HG03342 (cell line): ENCODE data around the gene ACAP3.

Experiments used
- ATAC-seq: cut with Tn5 transposase; IDR thresholded peaks from one replicate; pipeline ENCODE4 v1.9.1; 2021; ENCODE audit warnings: mild to moderate bottlenecking, moderate library complexity; ENCODE audit not compliant: unreplicated experiment

The ACAP3 gene

DNA sequence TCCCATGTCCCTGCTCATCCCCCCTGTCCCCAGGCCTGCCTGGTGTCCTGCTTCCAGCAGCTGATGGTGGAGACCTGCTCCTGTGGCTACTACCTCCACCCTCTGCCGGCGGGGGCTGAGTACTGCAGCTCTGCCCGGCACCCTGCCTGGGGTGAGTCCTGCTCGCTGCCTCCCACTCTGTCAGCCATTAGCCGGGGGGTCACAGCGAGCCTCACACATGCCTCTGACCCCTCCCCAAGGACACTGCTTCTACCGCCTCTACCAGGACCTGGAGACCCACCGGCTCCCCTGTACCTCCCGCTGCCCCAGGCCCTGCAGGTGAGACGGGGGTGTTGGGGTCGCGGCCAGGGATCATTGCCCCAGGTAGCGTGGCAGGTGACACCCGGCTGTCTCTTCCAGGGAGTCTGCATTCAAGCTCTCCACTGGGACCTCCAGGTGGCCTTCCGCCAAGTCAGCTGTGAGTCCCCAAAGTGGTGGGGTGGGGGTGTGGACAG, 17.4 kb downstream of the ACAP3 start:
- no peak for ATAC-seq

DNA sequence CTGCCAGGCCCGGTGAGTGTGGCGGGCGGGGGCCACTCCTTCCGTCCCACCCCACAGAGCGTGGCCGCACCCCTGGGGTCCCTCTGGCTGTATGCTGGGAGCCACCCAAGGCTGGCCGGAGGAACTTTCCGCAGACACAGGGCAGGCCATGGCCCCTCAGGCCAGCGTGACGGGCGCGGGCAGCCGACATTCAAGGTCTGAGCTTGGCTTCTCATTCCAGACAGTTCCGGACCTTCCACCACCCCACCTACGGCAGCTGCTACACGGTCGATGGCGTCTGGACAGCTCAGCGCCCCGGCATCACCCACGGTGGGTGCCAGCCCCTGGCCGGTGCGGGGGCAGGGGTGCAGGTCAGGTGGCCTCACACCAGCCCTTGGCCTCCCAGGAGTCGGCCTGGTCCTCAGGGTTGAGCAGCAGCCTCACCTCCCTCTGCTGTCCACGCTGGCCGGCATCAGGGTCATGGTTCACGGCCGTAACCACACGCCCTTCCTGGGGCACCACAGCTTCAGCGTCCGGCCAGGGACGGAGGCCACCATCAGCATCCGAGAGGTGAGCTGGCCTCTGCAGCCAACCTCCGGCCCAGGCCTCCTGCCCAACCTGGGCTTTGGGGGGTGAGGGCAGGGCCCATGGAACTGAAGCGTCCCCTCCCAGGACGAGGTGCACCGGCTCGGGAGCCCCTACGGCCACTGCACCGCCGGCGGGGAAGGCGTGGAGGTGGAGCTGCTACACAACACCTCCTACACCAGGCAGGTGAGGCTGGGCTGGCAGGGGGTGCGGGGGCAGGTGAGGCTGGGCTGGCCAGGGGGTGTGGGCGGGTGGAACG, 20.2 kb downstream of the ACAP3 start:
- ATAC-seq, result no peak

DNA sequence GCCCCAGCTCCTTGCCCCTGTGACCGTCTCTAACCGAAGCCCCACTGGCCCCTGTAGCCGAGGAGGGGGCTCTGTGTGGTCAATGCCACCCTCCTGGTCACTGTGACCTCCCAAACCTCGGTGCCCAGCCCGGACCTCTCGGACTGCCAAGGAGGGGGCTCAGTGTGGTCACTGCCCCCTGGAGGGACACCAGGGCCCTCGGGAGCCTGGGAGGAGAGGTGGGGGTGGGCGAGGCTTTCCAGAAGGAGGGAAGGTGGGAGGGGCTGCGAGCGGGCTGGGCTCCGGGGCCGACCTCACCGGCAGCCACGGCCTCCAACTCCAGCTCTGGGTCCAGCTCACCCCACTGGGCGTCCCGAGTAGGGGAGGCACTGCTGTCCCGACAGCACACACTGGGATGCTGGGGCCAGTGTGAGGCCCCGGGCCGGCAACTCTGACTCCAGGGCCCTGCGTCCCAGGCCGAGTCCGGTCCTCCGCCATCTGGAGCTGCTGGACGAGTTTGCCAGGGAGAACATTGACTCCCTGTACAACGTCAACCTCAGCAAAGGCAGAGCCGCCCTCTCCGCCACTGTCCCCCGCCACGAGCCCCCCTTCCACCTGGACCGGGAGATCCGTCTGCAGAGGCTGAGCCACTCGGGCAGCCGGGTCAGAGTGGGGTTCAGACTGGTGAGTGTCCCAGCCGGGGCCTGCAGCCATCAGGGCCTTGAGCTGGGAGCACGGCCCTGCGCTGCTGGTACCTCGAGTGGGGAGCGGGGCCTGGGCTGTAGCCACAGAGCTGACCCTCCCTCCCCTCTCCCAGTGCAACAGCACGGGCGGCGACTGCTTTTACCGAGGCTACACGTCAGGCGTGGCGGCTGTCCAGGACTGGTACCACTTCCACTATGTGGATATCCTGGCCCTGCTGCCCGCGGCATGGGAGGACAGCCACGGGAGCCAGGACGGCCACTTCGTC, 21.1 kb downstream of the ACAP3 start:
- no peak for ATAC-seq

DNA sequence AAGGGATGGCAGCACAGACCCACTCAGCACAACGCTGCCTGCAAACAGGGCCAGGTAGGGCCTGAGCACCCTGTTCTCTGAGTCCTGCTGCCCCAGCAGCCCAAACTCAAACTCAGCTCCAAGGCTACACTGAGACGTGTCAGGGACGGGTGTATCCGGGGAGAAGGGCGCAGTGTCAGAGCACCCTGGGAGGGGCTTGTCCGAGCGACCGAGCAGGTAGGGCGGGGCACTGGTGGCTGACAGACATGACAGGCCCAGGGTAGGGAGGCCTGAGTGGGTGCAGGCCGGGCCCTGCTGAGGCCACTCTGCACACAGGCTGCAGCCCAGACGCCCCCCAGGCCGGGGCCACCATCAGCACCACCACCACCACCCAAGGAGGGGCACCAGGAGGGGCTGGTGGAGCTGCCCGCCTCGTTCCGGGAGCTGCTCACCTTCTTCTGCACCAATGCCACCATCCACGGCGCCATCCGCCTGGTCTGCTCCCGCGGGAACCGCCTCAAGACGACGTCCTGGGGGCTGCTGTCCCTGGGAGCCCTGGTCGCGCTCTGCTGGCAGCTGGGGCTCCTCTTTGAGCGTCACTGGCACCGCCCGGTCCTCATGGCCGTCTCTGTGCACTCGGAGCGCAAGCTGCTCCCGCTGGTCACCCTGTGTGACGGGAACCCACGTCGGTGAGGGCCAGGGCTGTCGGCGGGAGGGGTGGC, 22.0 kb downstream of the ACAP3 start:
- no peak for ATAC-seq

DNA sequence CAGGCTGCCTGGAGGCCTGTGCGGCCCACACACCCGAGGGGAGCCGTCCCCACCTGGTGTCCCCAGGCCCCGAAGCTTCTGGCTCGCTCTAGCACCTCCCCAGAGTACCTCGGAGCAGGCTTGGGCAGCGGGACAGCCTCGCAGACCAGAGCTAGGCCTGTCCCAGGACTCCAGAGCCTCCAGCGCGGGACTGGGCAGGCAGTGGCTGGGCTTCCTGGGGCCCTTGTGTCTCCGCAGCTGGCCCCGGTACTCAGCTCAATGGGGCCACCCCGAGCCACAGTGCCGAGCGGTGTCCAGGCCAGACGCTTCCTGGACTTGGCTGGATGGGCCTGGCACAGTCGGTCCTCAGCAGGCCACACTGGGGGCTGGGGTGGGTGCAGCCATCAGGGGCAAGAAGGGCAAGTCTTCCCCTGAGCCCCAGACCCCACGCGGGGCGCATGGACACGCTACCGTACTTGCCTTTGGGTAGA, 22.6 kb downstream of the ACAP3 start:
- no peak for ATAC-seq

DNA sequence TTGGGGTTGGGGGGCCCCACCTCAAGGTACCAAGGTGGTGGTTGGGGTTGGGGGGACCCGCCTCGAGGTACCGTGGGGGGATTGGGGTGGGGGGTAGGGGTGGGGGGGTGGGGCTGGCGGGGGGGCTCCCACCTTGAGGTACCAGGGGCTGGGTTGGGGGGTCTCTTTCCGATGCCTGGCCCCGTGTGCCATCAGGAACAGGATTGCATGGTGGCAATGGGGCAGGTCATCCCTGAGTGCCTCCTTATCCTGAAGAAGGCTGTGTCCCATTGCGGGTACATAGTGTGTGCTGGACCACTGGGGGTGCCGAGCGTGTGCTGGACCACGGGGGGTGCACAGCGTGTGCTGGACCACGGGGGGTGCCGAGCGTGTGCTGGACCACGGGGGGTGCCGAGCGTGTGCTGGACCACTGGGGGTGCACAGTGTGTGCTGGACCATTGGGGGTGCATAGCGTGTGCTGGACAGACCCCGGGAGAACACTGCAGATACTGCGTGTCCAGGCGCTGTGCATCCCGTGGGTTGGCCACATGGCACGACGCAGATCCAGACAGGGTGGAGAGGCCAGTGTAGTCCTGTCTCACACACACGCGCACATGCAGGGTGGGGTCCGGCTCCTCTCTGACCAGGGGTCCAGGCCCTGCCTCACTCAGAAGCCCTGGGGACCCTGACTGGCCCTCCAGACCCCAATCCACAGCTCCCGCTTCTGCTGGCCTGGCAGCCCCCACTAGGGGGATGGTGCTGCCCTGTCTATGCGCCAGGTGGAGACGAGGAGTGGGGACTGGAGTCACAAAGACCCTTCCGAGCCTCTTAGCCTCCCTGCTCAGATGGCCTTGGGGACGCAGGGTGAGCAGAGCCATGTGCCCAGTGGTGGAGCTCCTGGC, 23.3 kb downstream of the ACAP3 start:
- ATAC-seq, result no peak

DNA sequence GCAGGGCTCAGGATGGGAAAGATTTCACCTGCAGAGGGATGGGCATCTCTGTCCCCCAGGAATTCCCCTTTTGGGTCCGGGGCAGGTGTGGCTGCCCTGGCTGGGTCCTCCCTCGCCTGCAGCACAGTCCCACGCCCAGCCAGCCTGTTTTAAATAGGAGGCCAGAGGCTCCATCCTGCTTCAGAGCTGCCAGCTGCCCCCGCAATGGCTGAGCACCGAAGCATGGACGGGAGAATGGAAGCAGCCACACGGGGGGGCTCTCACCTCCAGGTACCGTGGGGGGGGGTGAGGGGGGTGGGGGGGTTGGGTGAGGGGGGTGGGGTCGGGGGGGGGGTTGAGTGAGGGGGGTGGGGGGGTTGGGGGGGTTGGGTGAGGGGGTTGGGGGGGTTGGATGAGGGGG, 23.9 kb downstream of the ACAP3 start:
- ATAC-seq, result no peak

DNA sequence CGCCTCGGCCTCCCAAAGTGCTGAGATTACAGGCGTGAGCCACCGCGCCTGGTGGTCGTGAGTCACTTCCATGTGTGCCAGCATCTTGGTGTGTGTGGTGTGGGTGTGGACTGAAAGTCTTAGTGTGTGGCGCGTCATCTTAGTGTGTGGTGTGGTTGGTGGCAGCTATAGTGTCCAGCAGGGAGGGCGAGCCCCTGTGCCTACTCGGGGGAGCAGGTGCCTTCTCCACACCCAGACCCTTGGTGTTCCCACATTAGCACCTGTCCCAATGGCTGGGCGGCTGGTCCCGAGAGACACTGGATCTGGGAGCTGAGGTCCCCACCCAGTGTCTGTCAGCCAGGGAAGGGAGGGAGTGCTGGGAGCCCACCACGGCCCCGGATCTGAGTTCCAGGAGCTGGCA, 24.7 kb downstream of the ACAP3 start:
- no peak for ATAC-seq

DNA sequence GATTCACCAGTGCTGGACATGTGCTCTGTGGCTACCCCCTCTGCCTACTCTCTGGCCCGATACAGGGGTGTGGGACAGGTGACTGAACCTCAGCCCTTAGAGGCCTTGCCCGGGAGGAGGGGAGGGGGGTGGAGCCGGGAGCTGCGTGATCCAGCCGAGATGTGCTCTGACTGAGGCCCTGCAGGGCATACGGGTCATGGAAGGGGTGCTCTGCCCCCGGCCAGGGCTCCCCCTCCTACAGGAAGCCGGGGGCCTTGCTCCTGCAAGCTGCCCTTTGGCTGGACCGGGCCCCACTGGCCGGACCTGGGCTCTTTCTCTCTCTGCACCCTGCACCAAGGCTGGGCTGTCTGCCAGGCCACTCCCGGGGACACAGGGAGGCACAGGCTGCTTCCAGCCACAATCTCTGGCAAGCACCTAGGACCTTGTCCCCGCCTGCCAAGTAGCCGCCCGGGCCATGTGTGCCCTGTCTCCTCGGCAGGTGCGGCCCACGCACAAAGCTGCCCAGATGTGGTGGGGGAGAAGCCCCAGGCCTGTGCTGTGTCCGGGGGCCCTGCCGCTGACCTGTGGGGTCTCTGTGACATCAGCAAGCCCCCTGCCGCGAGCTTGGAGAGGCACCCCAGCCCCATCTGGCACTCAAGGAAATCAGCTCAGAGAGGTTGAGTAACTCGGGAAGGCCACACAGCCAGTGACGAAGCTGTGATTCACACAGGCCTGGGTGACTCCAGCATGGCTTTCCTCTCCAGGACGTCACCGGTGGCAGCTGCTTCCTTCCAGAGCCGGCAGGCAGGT, 26.0 kb downstream of the ACAP3 start:
- no peak for ATAC-seq

DNA sequence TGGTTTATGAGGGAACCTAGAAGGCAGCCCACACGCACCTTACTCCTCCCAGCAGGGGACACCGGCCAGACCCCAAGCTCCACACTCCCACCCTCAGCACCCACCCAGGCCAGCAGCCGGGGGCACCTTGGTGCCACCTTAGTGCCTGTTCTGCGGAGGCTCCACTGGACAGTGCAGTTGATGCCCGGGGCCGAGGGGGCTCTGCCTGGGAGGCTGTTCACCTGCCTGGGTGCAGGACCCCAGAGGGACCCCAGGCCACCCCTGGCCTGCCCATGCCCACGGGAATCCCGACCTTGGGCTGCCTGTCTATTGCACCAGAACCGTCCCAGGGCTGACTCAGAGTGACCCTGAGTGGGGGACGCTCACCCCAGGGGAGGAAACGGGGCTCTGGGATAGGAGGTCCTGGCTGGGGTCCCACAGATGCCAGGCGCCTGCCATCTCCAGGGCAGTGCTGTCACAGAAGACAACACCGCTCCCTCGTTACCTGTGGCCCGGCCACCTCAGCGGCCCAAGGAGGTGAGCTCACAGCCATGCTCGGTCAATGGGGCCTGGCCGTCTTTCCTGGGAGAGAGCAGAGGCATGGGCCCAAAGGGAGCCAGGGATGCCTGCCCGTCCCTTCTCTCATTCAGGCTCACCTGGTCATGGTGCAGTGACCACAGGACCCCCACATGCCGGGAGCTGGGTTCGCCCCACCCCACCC, 26.8 kb downstream of the ACAP3 start:
- no peak for ATAC-seq

DNA sequence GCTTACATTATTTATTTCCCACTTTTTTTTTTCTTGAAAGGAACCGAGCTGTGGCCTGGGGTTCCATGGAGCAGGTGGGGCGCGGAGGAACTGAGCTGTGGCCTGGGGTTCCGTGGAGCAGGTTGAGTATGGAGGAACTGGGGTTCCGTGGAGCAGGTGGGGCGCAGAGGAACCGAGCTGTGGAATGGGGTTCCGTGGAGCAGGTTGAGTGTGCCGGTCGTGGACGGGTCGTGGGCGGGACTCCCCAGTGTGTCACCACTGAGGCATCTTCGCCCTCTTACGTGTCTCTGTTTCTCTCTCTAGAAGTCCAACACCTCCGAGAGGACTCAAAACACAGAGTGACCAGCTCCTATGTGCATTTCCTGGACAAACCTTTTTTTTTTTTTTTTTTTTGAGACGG, 28.7 kb downstream of the ACAP3 start:
- ATAC-seq, result no peak

DNA sequence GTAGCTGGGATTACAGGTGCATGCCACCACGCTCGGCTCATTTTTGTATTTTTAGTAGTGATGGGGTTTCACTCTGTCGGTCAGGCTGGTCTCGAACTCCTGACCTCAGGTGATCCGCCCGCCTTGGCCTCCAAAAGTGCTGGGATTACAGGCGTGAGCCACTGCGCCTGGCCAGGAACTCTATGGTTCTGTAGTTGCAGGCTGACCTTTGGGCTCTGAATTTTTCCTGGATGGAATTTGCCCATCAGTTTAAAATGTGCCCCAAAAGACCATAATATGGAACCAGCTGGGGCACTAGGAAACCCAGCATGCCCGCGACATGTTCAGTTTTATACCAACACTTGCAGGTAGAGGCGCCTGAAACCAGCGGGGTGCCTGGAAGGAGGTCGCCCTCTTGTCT, 29.1 kb downstream of the ACAP3 start:
- no peak for ATAC-seq

DNA sequence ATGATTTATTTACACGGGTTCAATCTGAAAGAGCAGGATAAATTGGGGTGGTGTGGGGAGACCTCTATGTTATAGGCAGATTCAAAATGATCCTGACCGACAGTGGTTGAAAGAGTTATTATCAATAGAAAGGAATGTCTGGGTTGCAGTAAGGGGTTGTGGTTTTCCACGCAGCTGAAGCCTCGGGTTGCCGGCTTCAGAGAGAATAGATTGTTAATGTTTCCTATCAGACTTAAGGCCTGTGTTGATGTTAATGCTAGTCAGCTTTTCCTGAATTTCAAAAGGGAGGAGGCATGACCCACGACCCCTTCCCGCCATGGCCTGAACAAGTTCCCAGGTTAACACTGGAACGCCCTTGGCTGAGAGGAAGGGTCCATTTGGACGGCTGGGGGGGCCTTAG, 31.9 kb downstream of the ACAP3 start:
- ATAC-seq, result no peak

DNA sequence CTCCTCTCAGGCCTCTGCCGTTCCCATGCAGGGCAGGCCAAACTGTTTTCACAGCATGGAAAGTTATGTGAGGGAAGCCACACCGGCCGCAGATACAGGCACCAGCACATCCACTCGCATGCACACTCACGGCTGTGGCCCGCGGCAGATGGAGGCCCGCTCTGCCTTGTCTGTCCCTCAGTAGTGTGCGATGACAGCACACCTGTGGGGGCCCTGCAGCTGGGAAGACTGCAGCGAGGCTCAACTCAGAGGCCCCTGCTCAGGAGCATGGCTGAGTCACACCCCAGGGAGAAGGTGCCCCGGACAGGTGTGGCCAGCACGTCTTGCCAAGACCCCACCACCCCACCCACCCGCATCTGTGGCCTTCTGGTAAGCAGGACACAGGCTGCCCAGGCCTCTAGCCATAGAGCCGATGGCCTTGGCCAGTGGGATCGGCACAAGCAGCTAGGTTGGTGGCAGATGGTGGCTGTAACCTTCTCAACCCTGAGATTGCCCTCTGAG, 32.7 kb downstream of the ACAP3 start:
- no peak for ATAC-seq

DNA sequence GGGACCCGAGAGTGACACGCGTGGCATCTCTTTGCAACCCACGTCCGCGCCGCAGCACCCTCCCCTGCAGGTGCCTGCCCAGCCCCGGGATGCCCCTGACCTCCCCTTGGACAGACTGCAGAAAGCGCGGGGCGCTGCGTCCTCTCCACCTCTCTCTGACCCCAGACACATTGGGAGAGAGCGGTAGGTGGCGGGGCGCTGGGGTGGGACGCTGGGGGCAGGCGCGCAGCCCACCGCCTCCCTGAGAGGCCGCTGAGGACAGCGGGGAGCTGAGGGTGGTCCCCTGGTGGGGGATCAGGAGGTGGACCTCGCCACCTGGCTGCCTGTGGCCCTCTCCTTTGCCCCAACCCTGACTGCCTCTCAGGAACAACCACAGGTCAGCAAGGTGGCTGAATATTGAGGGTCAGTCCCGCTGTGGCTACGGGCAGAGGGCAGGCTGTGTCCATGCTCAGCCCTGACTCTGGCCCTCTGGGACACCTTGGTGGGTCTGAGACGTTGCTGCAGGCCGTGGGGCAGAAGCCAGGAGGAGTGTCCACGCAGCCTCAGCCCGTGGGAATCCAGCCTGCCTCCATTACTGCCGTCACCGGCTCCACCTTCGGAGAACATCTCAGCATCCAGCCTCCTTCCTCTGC, 33.3 kb downstream of the ACAP3 start:
- ATAC-seq, result peak; percentile 11

DNA sequence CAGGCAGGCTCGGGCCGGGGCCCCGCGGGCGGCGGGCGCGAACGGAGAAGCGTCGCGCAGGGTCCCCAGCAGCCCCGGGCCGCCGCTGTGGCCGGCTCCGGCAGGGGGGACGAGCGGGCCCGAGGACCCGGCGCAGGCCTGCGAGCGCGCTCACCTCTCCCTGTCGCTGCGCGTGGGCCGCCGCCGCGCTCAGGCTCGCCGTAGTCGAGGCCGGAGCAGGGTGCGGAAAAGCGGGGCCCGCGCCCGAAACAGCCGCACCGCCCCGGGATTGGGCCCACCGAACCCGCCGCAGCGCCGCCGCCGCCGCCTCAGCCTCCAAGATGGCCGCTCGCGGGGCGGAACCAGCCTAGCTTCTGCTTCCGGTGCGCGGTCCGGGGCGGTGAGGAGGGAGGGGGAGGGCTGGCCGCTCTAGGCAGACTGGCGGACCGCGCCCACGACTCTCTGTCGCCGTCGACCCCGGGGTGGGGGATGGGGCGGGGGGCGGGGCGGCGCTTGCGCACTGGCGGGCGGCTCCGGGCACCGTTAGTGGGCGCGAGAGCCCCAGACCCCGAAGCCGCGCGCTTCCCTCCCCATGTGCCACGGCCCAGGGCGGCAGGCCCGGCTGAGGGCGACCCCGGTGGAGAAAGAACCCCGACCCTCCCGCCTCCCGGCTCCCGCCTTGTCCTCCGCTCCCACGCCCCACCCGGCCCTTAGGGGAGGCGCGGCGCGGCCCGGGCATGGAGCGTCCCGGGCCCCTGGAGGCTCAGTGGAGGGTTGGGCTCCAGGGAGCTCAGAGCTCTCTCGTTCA, 34.0 kb downstream of the ACAP3 start, which contains the start of gene UBE2J2:
TSS of gene UBE2J2 (minus strand) at position 343 of the 787 bp plus-strand sequence. CDS start 5,862 bp downstream, outside the sequence.
- peak; percentile 81 for ATAC-seq

DNA sequence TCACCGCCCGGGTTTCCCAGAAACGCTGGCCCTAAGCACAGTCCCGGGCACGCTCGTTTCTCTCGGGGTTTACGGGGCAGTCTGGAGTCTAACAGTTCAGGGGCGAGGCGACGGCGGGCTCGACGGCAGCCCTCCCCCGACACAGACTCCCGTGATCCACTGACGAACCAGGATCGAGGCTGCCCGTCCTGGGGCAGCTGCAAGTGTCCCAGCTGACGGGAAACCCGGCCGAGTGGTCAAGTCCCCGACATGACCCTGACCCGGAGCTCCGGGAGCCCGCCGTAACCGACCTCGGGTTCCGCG, 34.6 kb downstream of the ACAP3 start:
- ATAC-seq, result peak; percentile 3
